Measurements from ENCODE around the gene STIP1.
A peak's percentile ranks its signal among the peaks of the same experiment; 100 is the strongest.
"Not testable (repeated sequence)": the region's sequence is repeated elsewhere in the genome, so short reads cannot be mapped to it uniquely, and the experiment has no call there.

The STIP1 gene

GRCh38 chr11:64157631-64158394 is 28.2 kb upstream of the STIP1 start:
- DNase-seq (ENCODE audit: extremely low read depth in 1 of 2, low read depth in 1 of 2), result no peak

- no peak for DNase-seq (ENCODE audit: extremely low read depth in 1 of 2, low read depth in 1 of 2)
These were observed 24.9 kb upstream of the STIP1 start for GRCh38 chr11:64161037-64161436.

- not testable (repeated sequence) for DNase-seq (ENCODE audit: extremely low read depth in 1 of 2, low read depth in 1 of 2)
These were observed 23.2 kb upstream of the STIP1 start for GRCh38 chr11:64162769-64163168.

GRCh38 chr11:64163951-64164350 is 22.0 kb upstream of the STIP1 start:
- no peak for DNase-seq (ENCODE audit: extremely low read depth in 1 of 2, low read depth in 1 of 2)

GRCh38 chr11:64164392-64165312 is 21.3 kb upstream of the STIP1 start:
- no peak for DNase-seq (ENCODE audit: extremely low read depth in 1 of 2, low read depth in 1 of 2)

- no peak for DNase-seq (ENCODE audit: extremely low read depth in 1 of 2, low read depth in 1 of 2)
These were observed 20.5 kb upstream of the STIP1 start for GRCh38 chr11:64165481-64165841.

GRCh38 chr11:64165842-64166635 is 19.9 kb upstream of the STIP1 start, which contains the start of gene MACROD1:
Gene MACROD1, minus strand, starts transcription at chr11:64166113. Its CDS starts 119 bp downstream, at chr11:64165994.
- peak; percentile 57 to 62 for DNase-seq (ENCODE audit: extremely low read depth in 1 of 2, low read depth in 1 of 2)

- DNase-seq (ENCODE audit: extremely low read depth in 1 of 2, low read depth in 1 of 2), result no peak
These were observed 15.6 kb upstream of the STIP1 start for GRCh38 chr11:64170419-64170818.

GRCh38 chr11:64173616-64174355 is 12.2 kb upstream of the STIP1 start:
- DNase-seq (ENCODE audit: extremely low read depth in 1 of 2, low read depth in 1 of 2), result no peak

GRCh38 chr11:64176751-64177150 is 9.2 kb upstream of the STIP1 start:
- no peak for DNase-seq (ENCODE audit: extremely low read depth in 1 of 2, low read depth in 1 of 2)

GRCh38 chr11:64178203-64178602 is 7.8 kb upstream of the STIP1 start:
- no peak for DNase-seq (ENCODE audit: extremely low read depth in 1 of 2, low read depth in 1 of 2)

- no peak for DNase-seq (ENCODE audit: extremely low read depth in 1 of 2, low read depth in 1 of 2)
These were observed 6.9 kb upstream of the STIP1 start for GRCh38 chr11:64178951-64179639.

- DNase-seq (ENCODE audit: extremely low read depth in 1 of 2, low read depth in 1 of 2), result no peak
These were observed 5.1 kb upstream of the STIP1 start for GRCh38 chr11:64180891-64181290.

- no peak for DNase-seq (ENCODE audit: extremely low read depth in 1 of 2, low read depth in 1 of 2)
These were observed 4.2 kb upstream of the STIP1 start for GRCh38 chr11:64181506-64182411.

- no peak for DNase-seq (ENCODE audit: extremely low read depth in 1 of 2, low read depth in 1 of 2)
These were observed 2.1 kb upstream of the STIP1 start for GRCh38 chr11:64183890-64184289.

- no peak for DNase-seq (ENCODE audit: extremely low read depth in 1 of 2, low read depth in 1 of 2)
These were observed 737 bp upstream of the STIP1 start for GRCh38 chr11:64185175-64185692.

GRCh38 chr11:64186492-64187165 is 658 bp downstream of the STIP1 start:
- DNase-seq (ENCODE audit: extremely low read depth in 1 of 2, low read depth in 1 of 2), result no peak

GRCh38 chr11:64192434-64192833 is 6.5 kb downstream of the STIP1 start:
- no peak for DNase-seq (ENCODE audit: extremely low read depth in 1 of 2, low read depth in 1 of 2)
